OCI-LY7 (cell line): ENCODE data around the gene CMTM8. TPM values are rescaled to one million over a fixed set of nuclear protein-coding genes. Genes with fewer than 3 reads are reported as not detected.
"Not testable (repeated sequence)": the region's sequence is repeated elsewhere in the genome, so short reads cannot be mapped to it uniquely, and the experiment has no call there.

ENCODE experiments used
- BruUV-seq: library from RNA; stranded (reverse); fragments of 400-500 nt; replicated peaks from 2 replicates; lab custom pipeline; 2021; lab: Mats Ljungman, UMichigan
- CTCF ChIA-PET: fragments of 300-600 bp; sonication (Branson Sonifier 250); formaldehyde crosslinking; loops from one replicate; lab custom pipeline; 2022; ENCODE audit warnings: antibody characterized with exemption; ENCODE audit not compliant: unreplicated experiment; lab: Charles Lee
- POLR2A ChIA-PET: fragments of 300-600 bp; sonication (Branson Sonifier 250); formaldehyde crosslinking; loops from one replicate; lab custom pipeline; 2022; ENCODE audit warnings: antibody characterized with exemption; lab: Charles Lee
- DNase-seq: peaks from one replicate; pipeline ENCODE4 v3.0.0-alpha.2; 2015; ENCODE audit warnings: low spot score
- H2AFZ ChIP-seq: fragments of 200-600 bp; sonication (generic), shearing (Covaris generic); 2 replicates; pipeline ENCODE4 v1.6.1; 2014; ENCODE audit warnings: mild to moderate bottlenecking, antibody characterized with exemption, low read length, moderate library complexity
- H3K27ac ChIP-seq: fragments of 200-600 bp; sonication (generic); 2 replicates; pipeline ENCODE4 v1.5.1; 2014; ENCODE audit warnings: mixed run types, low read depth, mild to moderate bottlenecking, moderate library complexity, low read length, inconsistent platforms; ENCODE audit not compliant: poor library complexity, severe bottlenecking
- H3K36me3 ChIP-seq: fragments of 200-600 bp; sonication (generic); 2 replicates; pipeline ENCODE4 v1.6.1; 2014; ENCODE audit warnings: mild to moderate bottlenecking, antibody characterized with exemption, low read length, moderate library complexity, mixed read lengths; ENCODE audit not compliant: insufficient read depth
- H3K4me1 ChIP-seq: fragments of 200-600 bp; sonication (generic); 2 replicates; pipeline ENCODE4 v1.5.1; 2014; ENCODE audit warnings: mild to moderate bottlenecking, low read length; ENCODE audit not compliant: insufficient read depth, poor library complexity, severe bottlenecking
- H3K4me2 ChIP-seq: fragments of 200-600 bp; sonication (generic); 2 replicates; pipeline ENCODE4 v1.6.1; 2014; ENCODE audit warnings: mild to moderate bottlenecking, low read length
- H3K4me3 ChIP-seq: fragments of 200-600 bp; sonication (generic); 2 replicates; pipeline ENCODE4 v1.5.1; 2014; ENCODE audit warnings: mild to moderate bottlenecking, low read depth, low read length; ENCODE audit not compliant: poor library complexity, severe bottlenecking
- H3K79me2 ChIP-seq: fragments of 200-600 bp; sonication (generic); 2 replicates; pipeline ENCODE4 v1.6.1; 2016; ENCODE audit warnings: low read depth, mild to moderate bottlenecking, low read length, moderate library complexity, mixed read lengths; ENCODE audit not compliant: insufficient read depth
- H3K9me2 ChIP-seq: fragments of 200-600 bp; sonication (generic); 2 replicates; pipeline ENCODE4 v1.6.1; 2016; ENCODE audit warnings: mild to moderate bottlenecking, low read length, mixed read lengths; ENCODE audit not compliant: insufficient read depth
- H3K9me3 ChIP-seq: fragments of 200-600 bp; sonication (generic); 2 replicates; pipeline ENCODE4 v1.6.1; 2014; ENCODE audit warnings: mild to moderate bottlenecking, mixed run types, low read length, mixed read lengths
- H4K20me1 ChIP-seq: fragments of 200-600 bp; sonication (generic); 2 replicates; pipeline ENCODE4 v1.6.1; 2014; ENCODE audit warnings: mild to moderate bottlenecking, antibody characterized with exemption, low read length, moderate library complexity, mixed read lengths; ENCODE audit not compliant: insufficient read depth
- EZH2phosphoT487 ChIP-seq: fragments of 200-600 bp; sonication (generic); IDR thresholded peaks from 2 replicates; pipeline ENCODE4 v1.6.1; 2018; ENCODE audit warnings: low read depth, borderline replicate concordance, mild to moderate bottlenecking, mixed run types, antibody characterized with exemption, low read length, moderate library complexity, mixed read lengths
- intact Hi-C: fragments of 100-400 bp; cut with micrococcal nuclease; formaldehyde crosslinking; loops from one replicate; pipeline ENCODE4 v1.10.0; 2022; ENCODE audit not compliant: unreplicated experiment
- total RNA-seq, 2 experiments: library from RNA; depleted of rRNA in 1 of 2; stranded (reverse); fragments of >200 nt in 1 of 2; shearing (Covaris generic) in 1 of 2; gene quantifications; 2 replicates each; pipeline ENCODE4 v1.2.3, GENCODE V29; 2014 to 2022
- TF ChIP-seq, protein P1 (sequence below): fragments of 200-600 bp; sonication (generic); conservative IDR thresholded peaks from 2 replicates; pipeline ENCODE4 v1.5.1; 2014; ENCODE audit warnings: mild to moderate bottlenecking, antibody characterized with exemption, low read length, moderate library complexity, mixed read lengths

The CMTM8 gene
- total RNA-seq, 2 experiments from 2014 or later, result 1.5 to 3.0 TPM

DNA sequence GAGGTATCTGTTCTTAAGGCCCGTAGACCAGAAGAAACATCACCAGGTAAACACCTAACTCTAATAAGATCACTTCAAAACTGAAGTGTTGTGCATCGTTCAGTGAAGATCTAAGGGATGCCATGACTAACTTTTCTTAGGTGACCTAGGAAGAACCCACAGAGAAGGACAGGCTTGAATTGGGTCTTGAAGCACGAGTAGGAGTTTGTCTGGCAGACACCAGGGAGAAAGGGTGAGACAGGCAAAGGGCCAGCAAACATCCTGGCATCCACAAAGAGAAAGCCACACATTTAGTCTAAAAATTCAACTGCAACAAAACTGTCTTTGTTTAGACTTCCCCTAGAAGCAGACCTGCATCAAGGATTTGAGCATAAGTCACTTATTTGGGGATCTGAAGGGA is 15.5 kb upstream of the CMTM8 start:
- Histone ChIP-seq H3K27ac (no peak overlapping the region), H2AFZ (no peak overlapping the region), H3K4me3 (no peak overlapping the region), H3K4me1 (no peaks in the 10 kb centered on the region), H3K79me2 (no peaks in the 10 kb centered on the region), H3K36me3 (no peaks in the 10 kb centered on the region), H3K9me3 (no peaks in the 10 kb centered on the region), H3K9me2 (no peaks in the 10 kb centered on the region), H3K4me2 (no peak overlapping the region), H4K20me1 (no peaks in the 10 kb centered on the region)
- BruUV-seq, result no TSS peak
- ChIA-PET CTCF (no interaction called here), POLR2A (no interaction called here)
- TF ChIP-seq EZH2phosphoT487, result no peak
- TF ChIP-seq, protein P1, sequence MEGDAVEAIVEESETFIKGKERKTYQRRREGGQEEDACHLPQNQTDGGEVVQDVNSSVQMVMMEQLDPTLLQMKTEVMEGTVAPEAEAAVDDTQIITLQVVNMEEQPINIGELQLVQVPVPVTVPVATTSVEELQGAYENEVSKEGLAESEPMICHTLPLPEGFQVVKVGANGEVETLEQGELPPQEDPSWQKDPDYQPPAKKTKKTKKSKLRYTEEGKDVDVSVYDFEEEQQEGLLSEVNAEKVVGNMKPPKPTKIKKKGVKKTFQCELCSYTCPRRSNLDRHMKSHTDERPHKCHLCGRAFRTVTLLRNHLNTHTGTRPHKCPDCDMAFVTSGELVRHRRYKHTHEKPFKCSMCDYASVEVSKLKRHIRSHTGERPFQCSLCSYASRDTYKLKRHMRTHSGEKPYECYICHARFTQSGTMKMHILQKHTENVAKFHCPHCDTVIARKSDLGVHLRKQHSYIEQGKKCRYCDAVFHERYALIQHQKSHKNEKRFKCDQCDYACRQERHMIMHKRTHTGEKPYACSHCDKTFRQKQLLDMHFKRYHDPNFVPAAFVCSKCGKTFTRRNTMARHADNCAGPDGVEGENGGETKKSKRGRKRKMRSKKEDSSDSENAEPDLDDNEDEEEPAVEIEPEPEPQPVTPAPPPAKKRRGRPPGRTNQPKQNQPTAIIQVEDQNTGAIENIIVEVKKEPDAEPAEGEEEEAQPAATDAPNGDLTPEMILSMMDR, result no peak
- intact Hi-C loops, result no loop called here
- no peak for DNase-seq

DNA sequence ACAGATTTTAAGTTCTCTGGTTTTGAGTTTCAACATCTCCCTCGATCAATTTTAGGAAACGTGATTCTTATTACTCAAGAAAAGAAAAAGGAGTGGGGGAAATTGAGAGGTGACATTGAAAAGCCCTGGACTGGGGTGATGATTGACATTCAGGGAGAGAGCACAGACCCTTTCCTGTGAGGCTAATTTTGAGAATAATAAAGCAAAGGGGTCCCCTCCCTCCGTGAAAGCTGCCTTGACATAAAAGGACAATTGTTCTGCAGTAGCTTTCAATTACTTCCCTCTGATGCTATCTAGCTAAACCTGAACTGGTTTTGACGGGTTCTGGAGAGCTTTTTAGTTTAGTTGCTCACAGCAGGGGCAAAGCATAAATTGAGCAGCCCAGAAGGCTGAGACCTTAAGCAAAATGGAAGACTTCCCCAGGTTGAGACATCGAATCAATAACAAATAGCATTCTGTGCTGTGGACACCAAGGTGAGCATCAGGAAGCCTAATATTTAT is 14.4 kb upstream of the CMTM8 start:
- BruUV-seq, result no TSS peak
- Histone ChIP-seq H3K4me3 (no peak overlapping the region), H3K4me1 (no peaks in the 10 kb centered on the region), H2AFZ (no peak overlapping the region), H3K4me2 (no peak overlapping the region), H3K36me3 (no peaks in the 10 kb centered on the region), H3K9me2 (no peaks in the 10 kb centered on the region), H3K79me2 (no peaks in the 10 kb centered on the region), H3K27ac (no peak overlapping the region), H3K9me3 (no peaks in the 10 kb centered on the region), H4K20me1 (no peaks in the 10 kb centered on the region)
- ChIA-PET POLR2A (no interaction called here), CTCF (no interaction called here)
- DNase-seq, result no peak
- no peak for TF ChIP-seq EZH2phosphoT487
- TF ChIP-seq, protein P1, result no peak
- intact Hi-C loops, result no loop called here

DNA sequence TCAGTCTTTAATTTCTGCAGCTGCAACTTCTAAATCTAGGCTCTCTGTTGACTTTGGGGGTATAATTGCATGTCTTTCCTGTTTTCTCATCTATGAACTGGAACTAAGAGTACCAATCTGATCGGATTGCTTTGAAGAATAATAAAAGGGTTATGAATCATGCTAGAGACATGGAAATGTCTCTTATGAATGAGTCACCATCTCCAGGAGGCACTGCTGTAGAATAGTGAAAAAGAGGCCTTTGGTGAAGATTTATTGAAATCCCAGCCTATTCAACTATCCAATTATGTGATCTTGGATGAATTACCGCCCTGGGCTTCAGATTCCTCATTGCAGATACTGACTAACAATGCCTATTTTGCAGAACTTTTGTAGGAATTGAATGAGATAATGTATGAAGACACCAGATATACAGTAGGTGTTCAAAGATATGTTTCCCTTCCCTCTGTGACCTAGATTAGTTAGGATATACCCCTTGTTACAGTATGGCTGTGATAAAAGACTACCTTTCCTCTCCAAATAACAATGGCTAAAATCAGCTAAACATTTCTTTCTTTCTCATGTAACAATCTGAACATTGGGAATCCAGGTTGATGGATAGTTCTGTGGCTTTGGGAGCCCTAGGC is 11.5 kb upstream of the CMTM8 start:
- Histone ChIP-seq H3K4me2 (no peak overlapping the region), H3K4me3 (no peak overlapping the region), H3K9me2 (no peaks in the 10 kb centered on the region), H3K79me2 (no peaks in the 10 kb centered on the region), H3K27ac (no peak overlapping the region), H3K36me3 (no peaks in the 10 kb centered on the region), H3K9me3 (no peaks in the 10 kb centered on the region), H2AFZ (no peak overlapping the region), H4K20me1 (no peaks in the 10 kb centered on the region), H3K4me1 (no peaks in the 10 kb centered on the region)
- BruUV-seq, result no TSS peak
- TF ChIP-seq, protein P1, result no peak
- no peak for TF ChIP-seq EZH2phosphoT487
- no peak for DNase-seq
- intact Hi-C loops, result no loop called here
- ChIA-PET CTCF (interaction anchor here (0.8 kb wide), 1 partner anchor 123 kb away, joined by 3 read pairs; no protein-coding TSS in a partner anchor), POLR2A (interaction anchor here (0.7 to 1.0 kb wide), 2 partner anchors 13 to 1706 kb away, joined by 3 to 5 read pairs; no protein-coding TSS in a partner anchor)

DNA sequence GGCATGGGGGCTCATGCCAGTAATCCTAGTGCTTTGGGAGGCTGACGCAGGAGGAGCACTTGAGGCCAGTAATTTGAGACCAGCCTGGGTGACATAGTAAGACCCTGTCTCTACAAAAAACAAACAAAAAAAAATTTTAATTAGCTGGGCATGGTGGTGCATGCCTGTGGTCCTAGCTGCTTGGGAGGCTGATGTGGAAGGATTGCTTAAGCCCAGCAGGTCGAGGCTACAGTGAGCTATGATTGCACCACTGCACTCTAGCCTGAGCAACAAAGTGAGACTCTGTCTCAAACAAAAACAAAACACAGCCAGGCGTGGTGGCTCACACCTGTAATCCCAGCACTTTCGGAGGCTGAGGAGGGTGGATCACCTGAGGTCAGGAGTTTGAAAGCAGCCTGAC is 9.7 kb upstream of the CMTM8 start:
- H3K9me3 ChIP-seq, H2AFZ ChIP-seq, DNase-seq, H3K4me2 ChIP-seq, H3K36me3 ChIP-seq, H3K4me3 ChIP-seq, CTCF ChIA-PET, BruUV-seq, intact Hi-C loops, H3K4me1 ChIP-seq, H3K79me2 ChIP-seq, H3K9me2 ChIP-seq, H3K27ac ChIP-seq, POLR2A ChIA-PET, H4K20me1 ChIP-seq: not testable (repeated sequence)
